MCF 10A (cell line): ENCODE results near the gene ADAM10. TPM values are rescaled to one million over a fixed set of nuclear protein-coding genes. Genes with fewer than 3 reads are reported as not detected.

Source experiments
- BruUV-seq: library from RNA; stranded (reverse); fragments of 400-500 nt; replicated peaks from 2 replicates; lab custom pipeline; 2021; lab: Mats Ljungman, UMichigan
- CTCF ChIA-PET: fragments of 300-600 bp; sonication (Branson Sonifier 250); formaldehyde crosslinking; extraction: SDS; loops from one replicate; lab custom pipeline; 2021; ENCODE audit warnings: antibody characterized with exemption, inconsistent platforms; lab: Yijun Ruan, JAX
- POLR2A ChIA-PET: fragments of 300-600, 350-650 bp; sonication (Branson Sonifier 250); formaldehyde crosslinking; extraction: SDS; loops from one replicate; lab custom pipeline; 2020; ENCODE audit warnings: antibody characterized with exemption, inconsistent platforms; lab: Yijun Ruan, JAX
- DNase-seq: peaks from one replicate; pipeline ENCODE4 v3.0.0-alpha.2; 2018; ENCODE audit not compliant: unreplicated experiment
- H3K27ac Mint-ChIP-seq: one replicate; pipeline ENCODE4 v1.8.0; 2022; ENCODE audit warnings: mild to moderate bottlenecking, low read depth, mixed read lengths; ENCODE audit not compliant: unreplicated experiment
- H3K27me3 Mint-ChIP-seq: one replicate; pipeline ENCODE4 v1.8.0; 2022; ENCODE audit warnings: mixed read lengths; ENCODE audit not compliant: insufficient read depth, unreplicated experiment
- H3K36me3 Mint-ChIP-seq: one replicate; pipeline ENCODE4 v1.8.0; 2022; ENCODE audit warnings: mild to moderate bottlenecking, moderate library complexity, mixed read lengths; ENCODE audit not compliant: insufficient read depth, unreplicated experiment
- H3K4me1 Mint-ChIP-seq: one replicate; pipeline ENCODE4 v1.8.0; 2022; ENCODE audit warnings: mixed read lengths; ENCODE audit not compliant: insufficient read depth, unreplicated experiment
- H3K4me3 Mint-ChIP-seq: one replicate; pipeline ENCODE4 v1.8.0; 2022; ENCODE audit warnings: mild to moderate bottlenecking, moderate library complexity, mixed read lengths; ENCODE audit not compliant: unreplicated experiment
- H3K9me3 Mint-ChIP-seq: one replicate; pipeline ENCODE4 v1.8.0; 2022; ENCODE audit warnings: mixed read lengths; ENCODE audit not compliant: unreplicated experiment
- CTCF ChIP-seq: fragments of 200-600 bp; IDR thresholded peaks from one replicate; pipeline ENCODE4 v1.8.0; 2022; ENCODE audit warnings: antibody characterized with exemption, mild to moderate bottlenecking; ENCODE audit not compliant: unreplicated experiment
- intact Hi-C: fragments of 100-400 bp; cut with micrococcal nuclease; formaldehyde crosslinking; loops from 2 replicates; pipeline ENCODE4 v1.14.1; 2022
- total RNA-seq: library from RNA; stranded (reverse); gene quantifications from 2 replicates; pipeline ENCODE4 v1.2.3, GENCODE V29; 2022

ADAM10 gene
- total RNA-seq, 1 experiment from 2014 or later, result 87.5 TPM

DNA sequence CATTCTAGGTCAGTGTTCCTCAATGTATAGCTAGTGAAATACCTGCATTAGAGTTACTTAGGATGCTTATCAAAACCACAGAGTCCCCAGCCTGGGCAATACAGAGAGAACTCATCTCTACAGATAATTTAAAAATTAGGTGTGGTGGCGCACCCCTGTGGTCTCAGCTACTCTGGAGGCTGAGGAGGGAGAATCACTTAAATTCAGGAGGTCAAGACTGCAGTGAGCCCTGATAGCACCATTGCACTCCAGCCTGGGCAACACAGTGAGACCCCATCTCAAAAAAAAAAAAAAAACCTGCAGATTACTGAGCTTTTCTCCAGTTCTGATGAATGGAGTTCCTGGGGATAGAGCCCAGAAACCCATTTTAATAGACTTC lies 11.5 kb upstream of the ADAM10 start:
- H3K27me3 Mint-ChIP-seq, result no peaks in the 10 kb centered on the region
- H3K27ac Mint-ChIP-seq, result no peak overlapping the region
- intact Hi-C loops, result no loop called here
- H3K4me1 Mint-ChIP-seq, result no peaks in the 10 kb centered on the region
- DNase-seq, result no peak
- ChIA-PET POLR2A (interaction anchor here (0.6 to 3.5 kb wide), 3 partner anchors 10 to 21 kb away, joined by 4 to 28 read pairs (median 19); partner anchors contain the start of genes ADAM10 and MINDY2), CTCF (interaction anchor here (1.1 to 1.8 kb wide), 2 partner anchors 10 to 11 kb away, joined by 4 to 7 read pairs; partner anchors contain the start of gene MINDY2)
- H3K4me3 Mint-ChIP-seq, result no peak overlapping the region
- no peaks in the 10 kb centered on the region for H3K36me3 Mint-ChIP-seq
- peaks cover 7% of the 10 kb centered on the region for H3K9me3 Mint-ChIP-seq
- no peak for TF ChIP-seq CTCF
- no TSS peak for BruUV-seq

DNA sequence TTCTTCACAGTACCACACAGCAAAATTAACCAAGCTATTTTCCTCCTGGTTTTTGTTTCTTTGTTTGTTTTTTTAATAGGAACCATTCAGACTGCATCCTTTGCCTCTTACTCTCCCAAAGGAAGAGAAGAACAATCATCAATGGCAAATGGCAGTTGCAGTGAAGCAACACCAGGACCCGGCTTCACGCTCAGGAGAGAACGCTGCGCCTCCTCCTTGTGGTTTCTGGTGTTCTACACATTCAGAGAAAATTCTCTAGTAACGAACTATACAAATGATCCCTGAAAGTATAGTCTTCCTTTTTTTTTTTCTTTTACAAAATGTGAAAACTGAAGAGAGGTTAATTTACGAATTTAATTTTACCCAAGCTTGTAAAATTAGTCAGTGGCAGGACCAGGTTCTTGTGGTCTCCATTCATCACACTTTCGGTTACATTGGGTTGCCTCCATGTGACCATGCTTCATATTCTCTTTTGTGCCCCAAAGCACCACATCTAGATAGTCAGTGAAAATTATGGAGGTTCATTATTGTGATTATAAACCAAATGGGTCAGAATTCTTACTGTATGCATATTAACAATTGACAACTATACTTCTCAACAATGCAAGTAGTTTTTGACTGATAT lies 11.0 kb upstream of the ADAM10 start:
- no peak for TF ChIP-seq CTCF
- POLR2A ChIA-PET, result interaction anchor here (3.2 to 3.5 kb wide), 2 partner anchors 10 kb away, joined by 19 to 28 read pairs; partner anchors contain the start of genes ADAM10 and MINDY2
- H3K36me3 Mint-ChIP-seq, result no peaks in the 10 kb centered on the region
- H3K27me3 Mint-ChIP-seq, result no peaks in the 10 kb centered on the region
- H3K27ac Mint-ChIP-seq, result no peak overlapping the region
- H3K9me3 Mint-ChIP-seq, result peaks cover 7% of the 10 kb centered on the region
- BruUV-seq, result no TSS peak
- H3K4me3 Mint-ChIP-seq, result no peak overlapping the region
- DNase-seq, result no peak
- CTCF ChIA-PET, result interaction anchor here (0.7 to 1.8 kb wide), 7 partner anchors 8 to 773 kb away, joined by 3 to 7 read pairs (median 4); partner anchors contain the start of genes ADAM10 and MINDY2
- intact Hi-C loops, result no loop called here
- H3K4me1 Mint-ChIP-seq, result no peaks in the 10 kb centered on the region

DNA sequence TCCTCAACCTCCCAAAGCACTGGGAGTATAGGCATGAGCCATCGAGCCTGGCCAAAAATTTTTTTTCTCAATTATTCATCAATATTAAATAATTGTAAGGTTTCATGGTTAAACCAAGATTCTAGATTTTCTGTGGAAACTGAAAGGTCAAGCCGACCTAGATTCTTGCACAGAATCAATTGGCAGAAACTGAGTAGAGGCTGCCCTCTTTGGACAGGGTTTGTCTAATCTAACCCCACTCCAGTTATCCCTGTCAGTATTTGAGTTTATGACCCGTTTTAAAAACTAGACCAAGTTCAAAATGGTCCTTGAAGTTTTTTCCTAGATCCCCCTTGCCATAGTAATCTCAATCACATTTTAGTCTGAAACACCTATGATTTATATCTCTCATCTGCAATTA lies 8.6 kb upstream of the ADAM10 start:
- H3K27ac Mint-ChIP-seq, result no peak overlapping the region
- no peak for DNase-seq
- no TSS peak for BruUV-seq
- H3K9me3 Mint-ChIP-seq, result no peaks in the 10 kb centered on the region
- no peak for TF ChIP-seq CTCF
- H3K27me3 Mint-ChIP-seq, result no peaks in the 10 kb centered on the region
- H3K4me1 Mint-ChIP-seq, result no peaks in the 10 kb centered on the region
- no peaks in the 10 kb centered on the region for H3K36me3 Mint-ChIP-seq
- ChIA-PET CTCF (interaction anchor here (1.5 kb wide), 1 partner anchor 530 kb away, joined by 3 read pairs; no protein-coding TSS in a partner anchor), POLR2A (interaction anchor here (1.2 to 3.5 kb wide), 3 partner anchors 8 to 13 kb away, joined by 4 to 28 read pairs (median 9); partner anchors contain the start of genes ADAM10 and MINDY2)
- H3K4me3 Mint-ChIP-seq, result no peak overlapping the region
- intact Hi-C loops, result loop anchor here (1.0 kb wide), 1 partner anchor 531 kb away; no protein-coding TSS in a partner anchor

GRCh38 chr15:58755956-58756355 lies 6.4 kb upstream of the ADAM10 start:
- intact Hi-C loops, result no loop called here
- Mint-ChIP-seq H3K4me3 (no peak overlapping the region), H3K27me3 (no peaks in the 10 kb centered on the region), H3K4me1 (no peaks in the 10 kb centered on the region), H3K9me3 (no peaks in the 10 kb centered on the region), H3K27ac (no peak overlapping the region), H3K36me3 (no peaks in the 10 kb centered on the region)
- no peak for TF ChIP-seq CTCF
- ChIA-PET CTCF (interaction anchor here (0.5 to 0.8 kb wide), 6 partner anchors 11 to 1024 kb away, joined by 3 to 5 read pairs (median 4); no protein-coding TSS in a partner anchor), POLR2A (interaction anchor here (0.7 to 1.4 kb wide), 4 partner anchors 9 to 534 kb away, joined by 3 to 7 read pairs (median 3); partner anchors contain the start of gene MINDY2)
- DNase-seq, result peak; percentile 22
- BruUV-seq, result no TSS peak
